GM12878 (cell line): ENCODE measurements around the gene MICALL1. TPM values are rescaled to one million over a fixed set of nuclear protein-coding genes. Genes with fewer than 3 reads are reported as not detected.
"Not testable (repeated sequence)": the region's sequence is repeated elsewhere in the genome, so short reads cannot be mapped to it uniquely, and the experiment has no call there.

ENCODE experiments used
- ATAC-seq: fragments of 200-7000 bp; cut with Tn5 transposase; 3 replicates; pipeline ENCODE4 v1.9.1; 2020; ENCODE audit warnings: mild to moderate bottlenecking, moderate library complexity
- BruUV-seq: library from RNA; stranded (reverse); fragments of 400-500 nt; replicated peaks from 2 replicates; lab custom pipeline; 2021; lab: Mats Ljungman, UMichigan
- CTCF ChIA-PET: fragments of 300-600 bp; sonication (Branson Sonifier 250); formaldehyde crosslinking; extraction: SDS; loops from one replicate; lab custom pipeline; 2021; ENCODE audit warnings: inconsistent platforms; lab: Yijun Ruan, JAX
- POLR2A ChIA-PET: fragments of 350-600 bp; formaldehyde crosslinking; extraction: SDS; loops from one replicate; lab custom pipeline; 2021; ENCODE audit warnings: inconsistent platforms; lab: Charles Lee
- RAD21 ChIA-PET: fragments of 300-600 bp; sonication (Branson Sonifier 250); formaldehyde crosslinking; loops from one replicate; lab custom pipeline; 2023; ENCODE audit warnings: antibody characterized with exemption; ENCODE audit not compliant: unreplicated experiment; lab: Charles Lee
- SMC1A ChIA-PET: fragments of 300-600 bp; sonication (Branson Sonifier 250); formaldehyde crosslinking; loops from one replicate; lab custom pipeline; 2023; ENCODE audit not compliant: unreplicated experiment, uncharacterized antibody; lab: Charles Lee
- DNase-seq: peaks from one replicate; pipeline ENCODE4 v3.0.0-alpha.2; 2011; ENCODE audit warnings: low read depth, low spot score
- FAIRE-seq: peaks from 3 replicates; lab custom pipeline; 2011; peaks lifted over from hg19 to GRCh38; lab: Jason Lieb, UNC
- H2AFZ ChIP-seq: 2 replicates; pipeline ENCODE4 v1.6.0; 2011; ENCODE audit warnings: low read depth, low read length, control low read depth; ENCODE audit not compliant: control insufficient read depth
- H3K27ac ChIP-seq: 2 replicates; pipeline ENCODE4 v1.5.1; 2011; ENCODE audit warnings: control low read depth; ENCODE audit not compliant: control insufficient read depth, insufficient read depth
- H3K27me3 ChIP-seq, 2 experiments: replicated peaks in 1 of 2; 2 replicates each; pipeline versions ENCODE4 v1.6.0 to v1.6.1; 2011; ENCODE audit warnings: low read length in 1 of 2; ENCODE audit not compliant: control insufficient read depth in 2 of 2, insufficient read depth in 2 of 2
- H3K36me3 ChIP-seq, 2 experiments: 2 replicates each; pipeline ENCODE4 v1.5.1; 2011; ENCODE audit warnings: low read length in 1 of 2; ENCODE audit not compliant: control insufficient read depth in 2 of 2, insufficient read depth in 2 of 2
- H3K4me1 ChIP-seq: 2 replicates; pipeline ENCODE4 v1.6.1; 2011; ENCODE audit warnings: mild to moderate bottlenecking, low read length, moderate library complexity, mixed read lengths; ENCODE audit not compliant: control insufficient read depth, insufficient read depth
- H3K4me2 ChIP-seq: 2 replicates; pipeline ENCODE4 v1.6.0; 2011; ENCODE audit warnings: control low read depth; ENCODE audit not compliant: control insufficient read depth, insufficient read depth
- H3K4me3 ChIP-seq: fragments of 200-600 bp; sonication (generic); 2 replicates; pipeline ENCODE4 v1.5.1; 2016
- H3K79me2 ChIP-seq: 2 replicates; pipeline ENCODE4 v1.6.0; 2011; ENCODE audit warnings: low read length; ENCODE audit not compliant: control insufficient read depth, insufficient read depth
- H3K9ac ChIP-seq: 2 replicates; pipeline ENCODE4 v1.8.0; 2011; ENCODE audit warnings: low read length, control low read depth, mixed read lengths; ENCODE audit not compliant: control insufficient read depth, insufficient read depth
- H3K9me3 ChIP-seq: replicated peaks from 3 replicates; pipeline ENCODE4 v1.5.1; 2011; ENCODE audit warnings: mild to moderate bottlenecking, low read length; ENCODE audit not compliant: control insufficient read depth, insufficient read depth
- H4K20me1 ChIP-seq: 2 replicates; pipeline ENCODE4 v1.6.0; 2011; ENCODE audit not compliant: control insufficient read depth, insufficient read depth
- ASH2L ChIP-seq: fragments of 300-600, 200-600 bp; sonication (generic); IDR thresholded peaks from 2 replicates; pipeline ENCODE4 v1.6.1; 2017; ENCODE audit warnings: low read depth, mild to moderate bottlenecking, borderline replicate concordance
- BRCA1 ChIP-seq: IDR thresholded peaks from 2 replicates; pipeline ENCODE4 v1.6.1; 2011; ENCODE audit warnings: low read depth, low read length, improper control_type of control experiment
- WGBS: methylation state at CpG from one replicate; pipeline ENCODE4 v1.1.6; 2016; ENCODE audit warnings: low lambda C conversion rate; ENCODE audit not compliant: insufficient replicate concordance, insufficient coverage; ENCODE audit errors: missing lambda C conversion rate; 5-methylcytosine and 5-hydroxymethylcytosine counted together
- in situ Hi-C: fragments of 300-500 bp; cut with MboI; formaldehyde crosslinking; loops from 9 replicates; pipeline ENCODE4 v1.14.3; 2018; ENCODE audit warnings: mixed read lengths
- intact Hi-C: fragments of 100-400 bp; cut with micrococcal nuclease; formaldehyde crosslinking; loops from one replicate; pipeline ENCODE4 v1.14.2; 2022; ENCODE audit not compliant: unreplicated experiment
- polyA plus RNA-seq, 11 experiments: library from polyadenylated mRNA; depleted of rRNA in 4 of 11; unstranded in 6 of 11; stranded (reverse) in 5 of 11; fragments of >200 nt; fragmentation: Nextera tagmentation in 4 of 11; fragmentation: Illumina TruSeq in 1 of 11; extraction: Ambion mirVana in 4 of 11; extraction: Trizol in 1 of 11; gene quantifications; 1 replicate in 1 of 11; 2 replicates in 10 of 11; pipeline versions ENCODE4 v1.2.1 to v1.2.3, GENCODE V29; 2011 to 2016; ENCODE audit warnings: inconsistent platforms in 2 of 11, missing spikeins in 2 of 11, low read depth in 1 of 11
- total RNA-seq, 4 experiments: library from RNA; depleted of rRNA in 3 of 4; stranded (reverse); fragments of >200 nt in 3 of 4; fragmentation: Illumina TruSeq in 1 of 4; extraction: Trizol in 1 of 4; gene quantifications; 2 replicates each; pipeline versions ENCODE4 v1.2.1 to v1.2.3, GENCODE V29; 2013 to 2021
- TF ChIP-seq, protein P1 (sequence below), 3 experiments: IDR thresholded peaks in 2 of 3; conservative IDR thresholded peaks in 1 of 3; 2 replicates each; pipeline ENCODE4 v1.5.1; 2011; ENCODE audit warnings: low read depth in 3 of 3, low read length in 3 of 3, mild to moderate bottlenecking in 3 of 3, control low read depth in 2 of 3, moderate library complexity in 2 of 3, inconsistent platforms in 1 of 3, mixed read lengths in 1 of 3; ENCODE audit not compliant: control insufficient read depth in 2 of 3, insufficient read depth in 1 of 3; ENCODE audit errors: extremely low read depth in 1 of 3

MICALL1 gene
- total and polyA plus RNA-seq, 10 of the 15 experiments (the other 5 are each of a cell fraction or from before 2014, with no cell fraction given) = 0.72 to 30.7 (median 7.8) TPM

DNA sequence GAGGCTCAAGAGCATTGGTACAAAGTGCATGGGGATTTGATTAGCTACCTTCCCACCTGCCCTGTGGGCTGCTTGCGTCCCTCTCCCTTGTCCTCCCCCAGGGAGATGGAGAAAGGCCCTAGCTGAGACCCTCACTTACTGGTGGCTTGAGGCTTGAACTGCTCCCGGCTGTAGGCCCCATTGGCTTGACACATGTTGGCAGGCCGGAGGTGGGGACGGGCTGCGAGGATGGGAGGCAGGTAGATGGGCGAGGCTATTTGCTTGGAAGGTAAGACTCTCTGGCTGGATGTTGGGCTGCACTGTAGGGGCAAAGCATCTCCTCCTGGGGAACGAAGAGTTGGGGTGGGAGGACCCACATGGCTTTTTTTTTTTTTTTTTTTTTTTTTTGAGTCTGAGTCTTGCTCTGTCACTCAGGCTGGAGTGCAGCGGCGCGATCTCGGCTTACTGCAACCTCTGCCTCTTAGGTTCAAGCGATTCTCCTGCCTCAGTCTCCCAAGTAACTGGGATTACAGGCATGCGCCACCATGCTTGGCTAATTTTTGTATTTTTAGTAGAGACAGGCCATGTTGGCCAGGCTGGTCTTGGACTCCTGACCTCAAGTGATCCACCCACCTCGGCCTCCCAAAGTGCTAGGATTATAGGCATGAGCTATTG lies 41.2 kb downstream of the MICALL1 start:
- H3K9ac ChIP-seq, RAD21 ChIA-PET, H3K79me2 ChIP-seq, H3K4me1 ChIP-seq, DNase-seq, H4K20me1 ChIP-seq, H3K4me2 ChIP-seq, H2AFZ ChIP-seq, H3K4me3 ChIP-seq, H3K27me3 ChIP-seq, in situ Hi-C loops, FAIRE-seq, H3K27ac ChIP-seq, ATAC-seq, intact Hi-C loops, H3K36me3 ChIP-seq, BruUV-seq, H3K9me3 ChIP-seq: not testable (repeated sequence)
- CTCF ChIA-PET = interaction anchor here (0.6 to 2.1 kb wide), 4 partner anchors 13 to 166 kb away, joined by 3 to 10 read pairs (median 4); no protein-coding TSS in a partner anchor
- WGBS = 84% methylated on average over 14 of the region's 14 CpGs
- POLR2A ChIA-PET = interaction anchor here (0.9 kb wide), 1 partner anchor 18 kb away, joined by 6 read pairs; no protein-coding TSS in a partner anchor
- SMC1A ChIA-PET = interaction anchor here (0.5 kb wide), 1 partner anchor 339 kb away, joined by 3 read pairs; no protein-coding TSS in a partner anchor

DNA sequence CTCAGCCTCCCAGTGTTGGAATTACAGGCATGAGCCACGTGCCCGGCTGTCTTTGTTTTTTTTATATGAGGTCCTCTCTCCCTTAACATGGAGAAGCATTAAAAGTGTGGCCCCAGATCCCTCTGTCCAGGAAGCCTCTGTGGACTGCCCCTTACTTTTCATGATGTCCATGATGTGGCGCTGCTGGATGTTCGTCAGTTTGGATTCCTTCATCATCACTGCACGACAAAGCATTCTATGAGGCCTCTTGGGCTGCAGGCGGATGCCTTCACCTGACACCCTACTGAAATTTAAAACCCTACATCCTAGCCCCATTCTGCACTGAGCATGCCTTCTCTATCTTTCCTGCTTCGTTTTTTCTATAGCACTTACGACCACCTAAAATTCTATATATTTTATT lies 45.2 kb downstream of the MICALL1 start:
- no peak overlapping the region for H2AFZ ChIP-seq
- 55% methylated on average over 8 of the region's 8 CpGs for WGBS
- no TSS peak for BruUV-seq
- in situ Hi-C loops = no loop called here
- H4K20me1 ChIP-seq = no peaks in the 10 kb centered on the region
- RAD21 ChIA-PET = interaction anchor here (0.7 kb wide), 3 partner anchors 54 to 616 kb away, joined by 3 read pairs; no protein-coding TSS in a partner anchor
- 0 out of 4 replicates have a peak, but pooled peaks cover 0 to 1% of the 10 kb centered on the region in 2 experiments for H3K27me3 ChIP-seq
- CTCF ChIA-PET = interaction anchor here (4.8 kb wide), 1 partner anchor 15 kb away, joined by 42 read pairs; no protein-coding TSS in a partner anchor
- no peaks in the 10 kb centered on the region for H3K36me3 ChIP-seq
- no peak for DNase-seq
- FAIRE-seq = no peak
- ATAC-seq = no peak
- H3K27ac ChIP-seq = no peak overlapping the region
- SMC1A ChIA-PET = no interaction called here
- POLR2A ChIA-PET = no interaction called here
- intact Hi-C loops = no loop called here
- no peak overlapping the region for H3K9ac ChIP-seq
- peaks cover 4% of the 10 kb centered on the region; the same call in 1 of the 2 replicates for H3K4me1 ChIP-seq
- H3K4me3 ChIP-seq = no peak overlapping the region
- H3K79me2 ChIP-seq = peaks cover 15% of the 10 kb centered on the region
- TF ChIP-seq ASH2L (no peak), BRCA1 (no peak)
- TF ChIP-seq, protein P1, sequence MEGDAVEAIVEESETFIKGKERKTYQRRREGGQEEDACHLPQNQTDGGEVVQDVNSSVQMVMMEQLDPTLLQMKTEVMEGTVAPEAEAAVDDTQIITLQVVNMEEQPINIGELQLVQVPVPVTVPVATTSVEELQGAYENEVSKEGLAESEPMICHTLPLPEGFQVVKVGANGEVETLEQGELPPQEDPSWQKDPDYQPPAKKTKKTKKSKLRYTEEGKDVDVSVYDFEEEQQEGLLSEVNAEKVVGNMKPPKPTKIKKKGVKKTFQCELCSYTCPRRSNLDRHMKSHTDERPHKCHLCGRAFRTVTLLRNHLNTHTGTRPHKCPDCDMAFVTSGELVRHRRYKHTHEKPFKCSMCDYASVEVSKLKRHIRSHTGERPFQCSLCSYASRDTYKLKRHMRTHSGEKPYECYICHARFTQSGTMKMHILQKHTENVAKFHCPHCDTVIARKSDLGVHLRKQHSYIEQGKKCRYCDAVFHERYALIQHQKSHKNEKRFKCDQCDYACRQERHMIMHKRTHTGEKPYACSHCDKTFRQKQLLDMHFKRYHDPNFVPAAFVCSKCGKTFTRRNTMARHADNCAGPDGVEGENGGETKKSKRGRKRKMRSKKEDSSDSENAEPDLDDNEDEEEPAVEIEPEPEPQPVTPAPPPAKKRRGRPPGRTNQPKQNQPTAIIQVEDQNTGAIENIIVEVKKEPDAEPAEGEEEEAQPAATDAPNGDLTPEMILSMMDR (IDR thresholded peaks at IDR 0.05 in 2 of 3, conservative IDR thresholded peaks at IDR 0.05 in 1 of 3; ENCODE audit: control insufficient read depth in 2 of 3, extremely low read depth in 1 of 3, insufficient read depth in 1 of 3, low read depth in 3 of 3, low read length in 3 of 3) = 0 out of 6 replicates have a peak, but pooled peaks of 1 of the 3 experiments have one; percentile 2
- no peaks in the 10 kb centered on the region for H3K9me3 ChIP-seq
- H3K4me2 ChIP-seq = no peak overlapping the region

DNA sequence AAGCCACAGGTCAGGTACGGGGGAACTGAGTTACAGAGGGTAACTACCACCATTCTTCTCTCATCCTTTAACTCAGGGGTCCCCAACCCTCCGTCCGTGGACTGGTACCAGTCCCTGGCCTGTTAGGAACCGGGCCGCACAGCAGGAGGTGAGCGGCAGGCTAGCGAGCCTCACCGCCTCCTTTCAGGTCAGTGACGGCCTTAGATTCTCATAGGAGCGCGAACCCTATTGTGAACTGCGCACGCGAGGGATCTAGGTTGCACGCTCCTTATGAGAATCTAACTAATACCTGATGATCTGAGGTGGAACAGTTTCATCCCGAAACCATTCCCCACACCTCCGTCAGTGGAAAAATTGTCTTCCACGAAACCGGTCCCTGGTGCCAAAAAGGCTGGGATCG lies 46.5 kb downstream of the MICALL1 start:
- RAD21 ChIA-PET, H3K27me3 ChIP-seq, BruUV-seq, H3K9me3 ChIP-seq, in situ Hi-C loops, DNase-seq, FAIRE-seq, intact Hi-C loops, H3K4me1 ChIP-seq, H3K27ac ChIP-seq, H3K36me3 ChIP-seq, H4K20me1 ChIP-seq: not testable (repeated sequence)
- Histone ChIP-seq H3K4me2 (peak overlapping the region; percentile 100), H3K4me3 (peak overlapping the region; percentile 89), H2AFZ (peak overlapping the region; percentile 91), H3K79me2 (peaks cover 15% of the 10 kb centered on the region), H3K9ac (peak overlapping the region; percentile 81; the same call in 1 of the 2 replicates)
- ChIA-PET POLR2A (interaction anchor here (1.6 kb wide), 1 partner anchor 145 kb away, joined by 6 read pairs; the partner anchor contains the start of gene GCAT), SMC1A (interaction anchor here (2.7 kb wide), 1 partner anchor 13 kb away, joined by 15 read pairs; no protein-coding TSS in a partner anchor), CTCF (interaction anchor here (0.9 to 4.8 kb wide), 2 partner anchors 14 to 21 kb away, joined by 4 to 42 read pairs; no protein-coding TSS in a partner anchor)
- 36% methylated on average over 20 of the region's 20 CpGs for WGBS
- peak; percentile 25; the same call in 2 of the 3 replicates for ATAC-seq
